ENCODE data around the gene ASXL1. TPM values are rescaled to one million over a fixed set of nuclear protein-coding genes. Genes with fewer than 3 reads are reported as not detected.

Gene ASXL1
- total and polyA plus RNA-seq, 2 experiments from 2014 or later: 10.4 to 29.0 TPM

- TF ChIP-seq EZH2 (IDR thresholded peaks at IDR 0.05; ENCODE audit: low read depth, unreplicated experiment): no peak
- TF ChIP-seq EZH2phosphoT487 (IDR thresholded peaks at IDR 0.05; ENCODE audit: unreplicated experiment): no peak
- no peak for TF ChIP-seq POLR2AphosphoS5 (IDR thresholded peaks at IDR 0.05; ENCODE audit: low read depth)
- TF ChIP-seq CTCF (conservative IDR thresholded peaks at IDR 0.05; ENCODE audit: low read depth in 2 of 2): no peak
- TF ChIP-seq REST (IDR thresholded peaks at IDR 0.05; ENCODE audit: unreplicated experiment): no peak
- TF ChIP-seq JUNB (IDR thresholded peaks at IDR 0.05; ENCODE audit: unreplicated experiment): no peak
These were observed 109.6 kb downstream of the ASXL1 start (continued) for GRCh38 chr20:32467506-32468312.

- peaks cover 5% of the 10 kb centered on the region; the same call in 1 of the 2 replicates for H3K36me3 ChIP-seq (ENCODE audit: insufficient read depth)
- H3F3A ChIP-seq (replicated peaks; ENCODE audit: low read depth): peaks cover 16% of the 10 kb centered on the region
- peaks cover 45% of the 10 kb centered on the region for H3K4me1 ChIP-seq (ENCODE audit: insufficient read depth)
- no peaks in the 10 kb centered on the region for H3K27me3 ChIP-seq (ENCODE audit: insufficient read depth)
- H3K4me3 ChIP-seq: no peak overlapping the region
- H3K27ac ChIP-seq (ENCODE audit: low read depth): no peak overlapping the region
- peaks cover 17% of the 10 kb centered on the region for H3K27me3 Mint-ChIP-seq (ENCODE audit: insufficient read depth, low read depth, poor library complexity)
- ATAC-seq (no peak), DNase-seq (ENCODE audit: low spot score) (no peak)
- H3K79me2 ChIP-seq (replicated peaks; ENCODE audit: insufficient read depth): peaks cover 68% of the 10 kb centered on the region
- peaks cover 26% of the 10 kb centered on the region for H3K4me1 Mint-ChIP-seq
- H3K4me2 ChIP-seq: no peak overlapping the region
- H2AFZ ChIP-seq: no peak overlapping the region
- H3K9me3 Mint-ChIP-seq: no peaks in the 10 kb centered on the region
- H3K9me2 ChIP-seq (ENCODE audit: insufficient read depth): no peaks in the 10 kb centered on the region
- H4K20me1 ChIP-seq (replicated peaks; ENCODE audit: insufficient read depth): peaks cover 46% of the 10 kb centered on the region
- H3K36me3 Mint-ChIP-seq (ENCODE audit: low read depth): peaks cover 12% of the 10 kb centered on the region; the same call in 2 of the 3 replicates
- H3K27ac Mint-ChIP-seq: no peak overlapping the region
- H3K4me3 Mint-ChIP-seq: no peak overlapping the region
- no peak for TF ChIP-seq ZNF462 (CRISPR knock-in tag; IDR thresholded peaks at IDR 0.05)
- TF ChIP-seq EZH2 (IDR thresholded peaks at IDR 0.05; ENCODE audit: low read depth, unreplicated experiment): no peak
- no peak for TF ChIP-seq NANOG (IDR thresholded peaks at IDR 0.05; ENCODE audit: borderline replicate concordance)
- TF ChIP-seq CREB1 (CRISPR knock-in tag; IDR thresholded peaks at IDR 0.05; ENCODE audit: low read depth): no peak
- no peak for TF ChIP-seq ETS1 (IDR thresholded peaks at IDR 0.05)
- no peak for TF ChIP-seq EZH2phosphoT487 (IDR thresholded peaks at IDR 0.05; ENCODE audit: unreplicated experiment)
- TF ChIP-seq POLR2AphosphoS5 (IDR thresholded peaks at IDR 0.05; ENCODE audit: low read depth): no peak
- no peak for TF ChIP-seq JUNB (IDR thresholded peaks at IDR 0.05; ENCODE audit: unreplicated experiment)
These were observed 110.1 kb downstream of the ASXL1 start for GRCh38 chr20:32468313-32468640.

All from GM23338 (cell line).